HEK293T (cell line): ENCODE measurements around the gene AGBL1.

Experiments used
- FOXA1 ChIP-seq: fragments of 450-650 bp; IDR thresholded peaks from 2 replicates; pipeline ENCODE4 v1.6.1; 2016; ENCODE audit warnings: mild to moderate bottlenecking
- SUZ12 ChIP-seq: fragments of 450-650 bp; IDR thresholded peaks from 2 replicates; pipeline ENCODE4 v1.6.1; 2016; ENCODE audit warnings: mild to moderate bottlenecking

- TF ChIP-seq SUZ12 (no peak), FOXA1 (no peak)
Measured at GRCh38 chr15:86689006-86689405, 609.3 kb downstream of the AGBL1 start.
